ENCODE measurements around the gene PDGFA. TPM values are rescaled to one million over a fixed set of nuclear protein-coding genes. Genes with fewer than 3 reads are reported as not detected.

Gene PDGFA
- total RNA-seq, 2 experiments from 2014 or later, result not detected

GRCh38 chr7:522951-523314 is 3.3 kb upstream of the PDGFA start:
- ChIA-PET POLR2A (no interaction called here), CTCF (ENCODE audit: unreplicated experiment) (no interaction called here)
- no TSS peak for BruUV-seq (replicated peaks)
- Histone ChIP-seq H3K4me3 (ENCODE audit: low read depth, low read length, poor library complexity, severe bottlenecking) (no peak overlapping the region), H4K20me1 (ENCODE audit: insufficient read depth, low read length) (no peaks in the 10 kb centered on the region; the same call in 1 of the 2 replicates), H3K4me2 (ENCODE audit: low read length) (no peak overlapping the region), H3K4me1 (ENCODE audit: insufficient read depth, low read length, poor library complexity, severe bottlenecking) (no peaks in the 10 kb centered on the region), H3K79me2 (ENCODE audit: insufficient read depth, low read depth, low read length) (no peaks in the 10 kb centered on the region), H3K36me3 (ENCODE audit: insufficient read depth, low read length) (no peaks in the 10 kb centered on the region), H3K9me3 (ENCODE audit: low read length) (no peaks in the 10 kb centered on the region), H3K27ac (ENCODE audit: low read depth, low read length, poor library complexity, severe bottlenecking) (no peak overlapping the region), H2AFZ (ENCODE audit: low read length) (no peak overlapping the region), H3K9me2 (ENCODE audit: insufficient read depth, low read length) (no peaks in the 10 kb centered on the region)
- DNase-seq (ENCODE audit: low spot score), result no peak
- TF ChIP-seq EZH2phosphoT487 (IDR thresholded peaks at IDR 0.05; ENCODE audit: borderline replicate concordance, low read depth, low read length), result no peak
- intact Hi-C loops (cut with micrococcal nuclease; ENCODE audit: unreplicated experiment), result no loop called here

GRCh38 chr7:522071-522950 is 2.7 kb upstream of the PDGFA start:
- Histone ChIP-seq H3K4me3 (ENCODE audit: low read depth, low read length, poor library complexity, severe bottlenecking) (no peak overlapping the region), H4K20me1 (ENCODE audit: insufficient read depth, low read length) (no peaks in the 10 kb centered on the region; the same call in 1 of the 2 replicates), H2AFZ (ENCODE audit: low read length) (no peak overlapping the region), H3K9me2 (ENCODE audit: insufficient read depth, low read length) (no peaks in the 10 kb centered on the region), H3K27ac (ENCODE audit: low read depth, low read length, poor library complexity, severe bottlenecking) (no peak overlapping the region), H3K79me2 (ENCODE audit: insufficient read depth, low read depth, low read length) (no peaks in the 10 kb centered on the region), H3K36me3 (ENCODE audit: insufficient read depth, low read length) (no peaks in the 10 kb centered on the region), H3K4me1 (ENCODE audit: insufficient read depth, low read length, poor library complexity, severe bottlenecking) (no peaks in the 10 kb centered on the region), H3K4me2 (ENCODE audit: low read length) (no peak overlapping the region), H3K9me3 (ENCODE audit: low read length) (no peaks in the 10 kb centered on the region)
- POLR2A ChIA-PET, result no interaction called here
- intact Hi-C loops (cut with micrococcal nuclease; ENCODE audit: unreplicated experiment), result no loop called here
- BruUV-seq (replicated peaks), result no TSS peak
- CTCF ChIA-PET (ENCODE audit: unreplicated experiment), result no interaction called here
- DNase-seq (ENCODE audit: low spot score), result no peak
- no peak for TF ChIP-seq CTCF (conservative IDR thresholded peaks at IDR 0.05; ENCODE audit: low read length)
- TF ChIP-seq EZH2phosphoT487 (IDR thresholded peaks at IDR 0.05; ENCODE audit: borderline replicate concordance, low read depth, low read length), result no peak

- POLR2A ChIA-PET, result no interaction called here
- H3K9me2 ChIP-seq (ENCODE audit: insufficient read depth, low read length), result no peaks in the 10 kb centered on the region
- CTCF ChIA-PET (ENCODE audit: unreplicated experiment), result no interaction called here
- H3K4me3 ChIP-seq (ENCODE audit: low read depth, low read length, poor library complexity, severe bottlenecking), result no peak overlapping the region
- TF ChIP-seq CTCF (conservative IDR thresholded peaks at IDR 0.05; ENCODE audit: low read length), result no peak
- no peak for TF ChIP-seq EZH2phosphoT487 (IDR thresholded peaks at IDR 0.05; ENCODE audit: borderline replicate concordance, low read depth, low read length)
- H2AFZ ChIP-seq (ENCODE audit: low read length), result no peak overlapping the region
- H3K4me2 ChIP-seq (ENCODE audit: low read length), result no peak overlapping the region
- no peak overlapping the region for H3K27ac ChIP-seq (ENCODE audit: low read depth, low read length, poor library complexity, severe bottlenecking)
- H3K4me1 ChIP-seq (ENCODE audit: insufficient read depth, low read length, poor library complexity, severe bottlenecking), result no peaks in the 10 kb centered on the region
- H4K20me1 ChIP-seq (ENCODE audit: insufficient read depth, low read length), result no peaks in the 10 kb centered on the region; the same call in 1 of the 2 replicates
- DNase-seq (ENCODE audit: low spot score), result no peak
- no peaks in the 10 kb centered on the region for H3K36me3 ChIP-seq (ENCODE audit: insufficient read depth, low read length)
- H3K79me2 ChIP-seq (ENCODE audit: insufficient read depth, low read depth, low read length), result no peaks in the 10 kb centered on the region
- intact Hi-C loops (cut with micrococcal nuclease; ENCODE audit: unreplicated experiment), result no loop called here
- BruUV-seq (replicated peaks), result no TSS peak
- no peaks in the 10 kb centered on the region for H3K9me3 ChIP-seq (ENCODE audit: low read length)
Measured at GRCh38 chr7:521221-522070, 1.8 kb upstream of the PDGFA start.
